ENCODE data around the gene DSCAML1.

The DSCAML1 gene

GRCh38 chr11:117462183-117462863, 334.7 kb downstream of the DSCAML1 start:
- TF ChIP-seq CTCF (conservative IDR thresholded peaks at IDR 0.05; ENCODE audit: low read depth, low read length) = no peak
- H3K4me3 ChIP-seq (ENCODE audit: low read depth, low read length) = no peak overlapping the region
- no peak for DNase-seq (ENCODE audit: low read depth)

- DNase-seq (ENCODE audit: low read depth) = no peak
- H3K4me3 ChIP-seq (ENCODE audit: low read depth, low read length) = no peak overlapping the region
- no peak for TF ChIP-seq CTCF (conservative IDR thresholded peaks at IDR 0.05; ENCODE audit: low read depth, low read length)
Observed at GRCh38 chr11:117461396-117462182, 335.4 kb downstream of the DSCAML1 start.

GRCh38 chr11:117459979-117460300, 337.1 kb downstream of the DSCAML1 start:
- no peak for TF ChIP-seq CTCF (conservative IDR thresholded peaks at IDR 0.05; ENCODE audit: low read depth, low read length)
- DNase-seq (ENCODE audit: low read depth) = no peak
- H3K4me3 ChIP-seq (ENCODE audit: low read depth, low read length) = no peak overlapping the region

- H3K4me3 ChIP-seq (ENCODE audit: low read depth, low read length) = no peak overlapping the region
- TF ChIP-seq CTCF (conservative IDR thresholded peaks at IDR 0.05; ENCODE audit: low read depth, low read length) = no peak
- no peak for DNase-seq (ENCODE audit: low read depth)
Observed at GRCh38 chr11:117459123-117459978, 337.7 kb downstream of the DSCAML1 start.

GRCh38 chr11:117458275-117459122, 338.5 kb downstream of the DSCAML1 start:
- TF ChIP-seq CTCF (conservative IDR thresholded peaks at IDR 0.05; ENCODE audit: low read depth, low read length) = no peak
- DNase-seq (ENCODE audit: low read depth) = no peak
- H3K4me3 ChIP-seq (ENCODE audit: low read depth, low read length) = no peak overlapping the region

GRCh38 chr11:117457835-117458234, 339.2 kb downstream of the DSCAML1 start:
- TF ChIP-seq CTCF (conservative IDR thresholded peaks at IDR 0.05; ENCODE audit: low read depth, low read length) = no peak
- H3K4me3 ChIP-seq (ENCODE audit: low read depth, low read length) = no peak overlapping the region
- no peak for DNase-seq (ENCODE audit: low read depth)

Measured in choroid plexus epithelial cell (primary cell).